GM21529 (cell line): ENCODE data around the gene TEX54.
"Not testable (repeated sequence)": the region's sequence is repeated elsewhere in the genome, so short reads cannot be mapped to it uniquely, and the experiment has no call there.

Source experiments
- ATAC-seq: cut with Tn5 transposase; IDR thresholded peaks from one replicate; pipeline ENCODE4 v1.9.1; 2021; ENCODE audit not compliant: unreplicated experiment

The TEX54 gene

GRCh38 chr11:62855571-62856332 lies 23.1 kb upstream of the TEX54 start:
- peak; percentile 84 for ATAC-seq

DNA sequence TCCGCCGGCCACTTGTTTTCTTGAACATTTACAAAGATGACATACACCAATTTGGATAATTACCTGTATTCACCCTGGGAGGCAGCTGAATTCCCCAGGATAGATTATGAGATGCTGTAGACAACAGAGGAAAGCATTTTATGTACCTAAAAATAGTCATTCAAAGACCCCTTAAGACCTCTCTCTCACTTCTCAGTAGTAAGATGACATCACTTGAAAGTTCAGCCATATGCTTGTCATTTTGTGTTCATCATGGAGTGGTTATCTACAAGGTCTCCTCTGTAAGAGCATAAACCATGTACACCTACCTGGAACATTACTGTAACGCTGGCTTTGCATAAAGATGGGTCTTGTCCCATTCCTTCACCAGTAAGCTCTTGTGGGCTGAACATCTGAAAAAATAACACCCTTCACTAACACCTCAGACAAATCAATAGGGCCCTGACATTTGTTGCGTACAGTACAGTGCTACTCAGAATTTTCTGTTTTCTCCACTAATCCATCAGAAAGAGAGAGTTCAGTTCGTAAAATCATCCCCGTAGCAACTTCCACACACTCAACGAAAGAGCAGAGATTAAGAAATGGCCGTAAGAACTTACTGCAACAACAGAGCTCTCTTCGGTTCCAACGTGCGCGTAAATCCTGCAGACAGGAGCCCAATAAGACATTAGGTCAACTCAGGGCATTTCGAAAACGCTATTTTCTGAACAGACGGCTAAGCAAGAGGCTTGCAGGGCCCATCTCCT lies 22.4 kb upstream of the TEX54 start:
- no peak for ATAC-seq

- no peak for ATAC-seq
These were observed 21.6 kb upstream of the TEX54 start for GRCh38 chr11:62854013-62854824.

- ATAC-seq, result no peak
These were observed 20.8 kb upstream of the TEX54 start for GRCh38 chr11:62853279-62853965.

- ATAC-seq, result no peak
These were observed 20.0 kb upstream of the TEX54 start for GRCh38 chr11:62852523-62853188.

DNA sequence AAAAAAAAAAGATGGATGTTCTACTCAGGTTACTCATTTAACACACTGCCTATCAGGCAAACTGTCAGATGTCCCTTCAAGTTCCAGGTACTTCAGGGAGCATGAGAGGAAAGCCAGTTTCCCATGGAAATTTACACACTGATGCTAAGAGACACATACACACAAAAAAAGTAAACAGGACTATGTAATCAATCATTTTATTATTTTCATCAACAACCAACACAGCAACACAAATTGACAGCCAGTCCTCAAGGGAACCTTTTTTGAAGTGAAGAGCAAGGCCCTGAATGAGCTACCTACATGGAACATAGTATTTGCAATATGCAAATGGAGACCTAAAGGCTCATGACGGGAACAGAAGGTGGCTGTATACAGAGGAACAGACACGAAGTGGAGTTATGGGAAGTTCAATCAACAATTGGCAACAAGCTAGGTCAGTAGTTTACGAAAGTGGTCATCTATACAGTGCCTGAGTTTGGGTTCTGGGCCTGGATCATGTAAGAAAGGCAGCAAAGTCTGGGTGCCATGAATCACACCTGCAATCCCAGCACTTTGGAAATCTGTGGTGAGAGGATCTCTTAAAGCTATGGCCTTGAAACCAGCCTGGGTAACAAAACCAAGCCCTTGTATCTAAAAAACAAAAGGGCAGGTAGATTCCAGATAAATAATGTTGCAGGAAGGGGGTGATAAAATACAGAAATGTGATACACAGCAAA lies 19.3 kb upstream of the TEX54 start:
- no peak for ATAC-seq

GRCh38 chr11:62850911-62851806 lies 18.5 kb upstream of the TEX54 start:
- no peak for ATAC-seq

DNA sequence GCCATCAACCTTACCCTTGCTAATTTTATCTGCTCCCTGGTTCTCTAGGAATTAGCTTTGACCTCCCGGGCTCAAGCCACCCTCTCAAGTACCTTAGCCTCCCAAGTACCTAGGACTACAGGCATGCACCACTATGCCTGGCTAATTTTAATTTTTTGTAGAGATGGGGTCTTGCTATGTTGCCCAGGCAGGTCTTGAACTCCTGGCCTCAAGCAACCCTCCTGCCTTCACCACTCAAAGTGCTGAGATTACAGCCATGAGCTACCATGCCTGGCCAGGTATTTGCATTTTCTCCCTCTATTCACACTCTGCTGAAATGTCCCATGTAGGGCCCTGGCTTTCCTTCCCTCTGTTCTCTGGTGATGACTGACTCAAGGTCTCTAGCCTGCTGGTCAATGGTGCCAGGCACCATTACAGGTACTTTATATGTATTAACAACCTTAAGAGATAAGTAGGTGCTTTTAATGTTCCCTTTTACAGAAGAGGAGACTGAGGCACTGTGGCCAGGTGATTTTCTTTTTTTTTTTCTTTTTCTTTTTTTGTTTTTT lies 15.2 kb upstream of the TEX54 start:
- no peak for ATAC-seq

DNA sequence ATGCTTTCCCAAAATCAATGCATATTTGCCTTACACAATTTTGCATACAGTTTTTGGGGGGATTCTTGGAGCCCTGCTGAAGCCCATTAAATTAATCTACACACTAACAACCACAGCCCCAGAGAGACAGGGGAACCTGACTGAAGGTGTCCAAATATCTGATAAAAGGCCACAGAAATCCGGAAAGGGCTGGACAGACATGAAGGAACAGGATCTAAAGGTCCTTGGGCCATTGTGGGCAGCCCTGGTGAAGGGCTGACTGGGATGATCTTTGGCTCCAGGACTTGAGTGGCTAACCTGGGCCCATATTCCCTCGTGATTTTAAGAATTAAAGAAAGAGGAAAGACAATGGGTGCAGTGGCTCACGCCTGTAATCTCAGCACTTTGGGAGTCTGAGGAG lies 13.5 kb upstream of the TEX54 start:
- no peak for ATAC-seq

GRCh38 chr11:62844154-62844553 lies 11.5 kb upstream of the TEX54 start:
- no peak for ATAC-seq

DNA sequence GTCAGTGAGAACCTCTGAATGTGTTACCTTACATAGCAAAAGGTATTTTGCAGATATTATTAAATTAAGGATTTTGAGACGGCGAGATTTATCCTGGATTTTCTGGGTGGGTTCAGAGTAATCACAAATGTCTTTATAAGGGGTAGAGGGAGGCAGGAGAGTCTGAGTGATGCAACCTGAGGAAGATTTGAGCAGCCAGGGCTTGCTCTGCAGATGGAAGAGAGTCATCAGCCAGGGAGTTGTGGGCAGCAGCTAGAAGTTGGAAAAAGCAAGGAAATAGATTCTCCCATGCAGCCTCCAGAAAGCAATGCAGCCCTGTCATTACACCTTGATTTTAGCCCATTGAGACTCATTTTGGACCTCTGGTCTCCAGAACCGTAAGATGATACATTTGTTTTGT lies 10.8 kb upstream of the TEX54 start:
- no peak for ATAC-seq

DNA sequence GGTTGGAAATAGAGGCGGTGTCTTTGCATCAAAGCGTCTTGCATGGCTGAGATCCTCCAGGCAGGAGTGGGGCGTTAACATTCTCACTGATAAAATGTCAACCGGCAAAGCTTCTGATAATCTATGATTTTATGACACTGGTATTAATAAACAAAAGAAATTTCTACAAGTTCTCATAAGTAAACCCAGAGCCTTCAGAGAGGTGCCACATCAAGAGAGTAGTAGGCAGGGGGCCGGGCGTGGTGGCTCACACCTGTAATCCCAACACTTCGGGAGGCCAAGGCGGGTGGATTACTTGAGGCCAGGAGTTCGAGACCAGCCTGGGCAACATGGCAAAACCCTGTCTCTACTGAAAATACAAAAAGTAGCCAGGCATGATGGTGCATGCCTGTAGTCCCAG lies 10.2 kb upstream of the TEX54 start:
- ATAC-seq, result not testable (repeated sequence)

DNA sequence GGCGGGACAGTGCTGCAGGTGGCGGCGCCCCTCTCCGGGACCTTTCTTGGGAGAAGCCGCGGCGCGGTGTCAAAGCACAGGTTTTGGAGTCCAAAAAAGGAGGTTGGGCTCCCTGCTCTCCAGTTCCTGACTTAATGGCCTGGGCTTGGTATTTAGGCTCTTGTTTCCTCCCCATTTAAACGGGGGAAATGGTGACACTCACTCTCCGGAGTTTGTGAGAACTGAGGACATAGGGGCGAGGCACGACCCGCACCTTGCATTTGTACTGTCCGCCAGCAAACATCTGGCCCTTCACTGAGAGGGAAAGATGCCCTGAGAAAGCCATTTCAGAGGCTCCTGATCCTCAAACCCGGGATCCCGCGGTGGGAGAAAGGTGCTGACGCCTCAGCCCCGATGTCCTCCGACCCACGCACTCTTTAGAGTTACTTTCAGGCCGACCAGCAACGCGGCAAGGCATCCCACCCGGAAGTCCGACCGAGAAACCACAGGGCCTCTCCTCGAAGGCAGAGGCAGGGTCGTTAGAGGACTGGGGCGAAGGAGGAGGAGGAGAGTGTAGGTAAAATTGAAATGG lies 9.6 kb upstream of the TEX54 start:
- no peak for ATAC-seq

GRCh38 chr11:62841361-62842170 lies 8.9 kb upstream of the TEX54 start:
- peak; percentile 50 for ATAC-seq

DNA sequence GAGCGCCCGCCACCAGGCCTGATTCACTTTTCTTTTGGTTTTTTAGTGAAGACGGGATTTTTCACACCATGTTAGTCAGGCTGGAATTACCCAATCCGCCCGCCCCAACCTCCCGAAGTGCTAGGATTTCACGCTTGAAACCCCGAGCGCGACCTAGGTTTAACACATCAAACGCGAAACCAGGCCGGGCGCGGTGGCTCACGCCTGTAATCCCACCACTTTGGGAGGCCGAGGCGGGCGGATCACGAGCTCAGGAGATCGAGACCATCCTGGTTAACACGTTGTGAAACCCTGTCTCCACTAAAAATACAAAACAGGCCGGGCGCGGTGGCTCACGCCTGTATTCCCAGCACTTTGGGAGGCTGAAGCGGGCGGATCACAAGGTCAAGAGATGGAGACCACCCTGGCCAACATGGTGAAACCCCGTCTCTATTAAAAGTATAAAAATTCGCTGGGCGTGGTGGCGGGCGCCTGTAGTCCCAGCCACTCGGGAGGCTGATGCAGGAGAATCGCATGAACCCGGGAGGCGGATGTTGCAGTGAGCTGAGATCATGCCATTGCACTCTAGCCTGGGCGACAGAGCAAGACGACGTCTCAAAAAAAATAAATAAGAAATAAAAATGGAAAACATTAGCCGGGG lies 8.2 kb upstream of the TEX54 start:
- ATAC-seq, result not testable (repeated sequence)

DNA sequence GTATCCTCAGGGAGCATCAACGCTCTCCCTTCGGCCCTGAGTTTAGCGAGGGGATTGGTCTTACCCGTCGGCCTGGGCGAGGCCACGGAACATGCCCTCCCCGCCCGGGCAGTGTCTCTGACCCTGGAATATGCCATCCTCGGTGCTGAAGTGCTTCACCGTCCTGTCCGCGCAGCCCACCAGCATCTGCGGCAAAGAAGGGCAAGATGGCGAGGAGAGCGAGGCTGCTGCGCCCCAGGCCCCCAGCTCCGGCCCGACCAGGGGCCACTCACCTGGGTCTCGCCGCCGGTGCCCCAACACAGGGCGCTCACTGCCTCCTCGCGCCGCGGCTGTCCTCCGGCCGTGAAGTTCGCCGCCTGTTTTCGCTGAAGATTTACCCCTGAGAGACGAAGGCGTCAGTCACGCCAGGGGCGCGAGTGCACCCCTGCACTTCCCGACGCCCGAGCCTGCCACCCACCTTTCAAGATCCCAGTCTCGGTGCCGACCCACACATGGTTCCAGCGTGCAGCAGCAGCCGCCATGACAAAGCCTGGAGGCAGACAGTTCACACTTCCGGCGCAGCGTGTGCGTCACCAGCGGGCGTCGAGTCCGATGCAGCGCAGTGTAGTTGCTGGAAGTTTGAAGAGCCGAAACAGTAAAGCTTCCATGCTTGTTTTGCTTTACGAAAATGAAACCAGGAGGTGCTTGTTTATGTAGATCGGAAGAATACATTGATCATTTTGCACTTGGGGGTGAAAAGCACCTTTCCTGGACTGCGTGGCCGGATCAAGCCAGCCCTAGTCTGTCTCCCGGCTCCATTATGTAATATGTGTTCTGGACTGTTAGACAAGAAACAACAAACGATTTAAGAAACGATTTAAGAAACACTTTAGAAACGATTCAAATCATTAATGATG lies 6.7 kb upstream of the TEX54 start, which contains the start of gene WDR74:
Gene WDR74, minus strand, starts transcription at position 541 of the 896 bp plus-strand sequence. Its CDS starts 20 bp downstream, at position 521.
- ATAC-seq, result peak; percentile 47
